ENCODE results near the gene GNLY. TPM values are rescaled to one million over a fixed set of nuclear protein-coding genes. Genes with fewer than 3 reads are reported as not detected.

Gene GNLY
- total and polyA plus RNA-seq, 2 of the 13 experiments (the other 11 are each of a cell fraction or from before 2014, with no cell fraction given): not detected

DNA sequence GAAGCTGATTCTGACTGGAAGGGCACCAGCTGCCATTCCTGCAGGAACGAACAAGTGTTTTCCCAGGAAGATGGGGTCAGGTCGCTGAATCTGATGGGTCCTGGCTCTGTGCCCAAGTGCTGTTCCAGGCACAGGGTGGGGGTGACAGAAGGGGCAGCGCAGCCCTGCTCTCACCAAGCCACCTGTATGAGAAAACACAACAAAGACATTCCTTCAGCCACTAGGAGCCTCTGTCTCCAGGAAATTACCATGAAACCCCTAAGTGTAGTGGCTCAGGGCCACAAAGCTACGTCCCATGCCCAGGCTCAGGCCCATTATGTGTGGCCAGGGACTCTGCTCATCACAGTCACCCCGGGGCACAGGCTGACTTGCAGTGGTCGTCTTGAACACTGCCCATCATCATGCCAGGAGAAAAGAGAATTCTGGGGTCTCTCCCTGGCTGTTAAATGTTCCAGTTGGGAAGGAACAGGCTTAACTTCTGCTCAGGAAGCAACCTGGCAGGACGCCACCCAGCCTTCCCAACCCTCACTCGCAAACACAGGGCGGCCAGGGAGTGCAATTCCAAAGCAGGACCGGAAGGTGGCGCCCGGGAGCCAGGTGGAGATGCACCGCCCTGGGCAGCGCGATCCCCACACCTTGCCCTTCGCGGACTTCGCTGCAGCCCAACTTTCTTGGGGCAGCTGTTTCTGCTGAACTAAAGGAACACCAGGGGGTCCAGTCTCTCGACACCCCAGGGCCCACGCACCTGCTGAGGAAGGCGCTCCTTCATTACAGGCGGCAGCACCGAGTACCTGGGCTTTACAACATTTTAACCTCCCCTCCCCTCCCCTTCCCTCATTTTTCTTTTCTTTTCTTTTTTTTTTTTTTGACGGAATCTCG is 15.1 kb upstream of the GNLY start (continued):
- TF ChIP-seq, protein P1, sequence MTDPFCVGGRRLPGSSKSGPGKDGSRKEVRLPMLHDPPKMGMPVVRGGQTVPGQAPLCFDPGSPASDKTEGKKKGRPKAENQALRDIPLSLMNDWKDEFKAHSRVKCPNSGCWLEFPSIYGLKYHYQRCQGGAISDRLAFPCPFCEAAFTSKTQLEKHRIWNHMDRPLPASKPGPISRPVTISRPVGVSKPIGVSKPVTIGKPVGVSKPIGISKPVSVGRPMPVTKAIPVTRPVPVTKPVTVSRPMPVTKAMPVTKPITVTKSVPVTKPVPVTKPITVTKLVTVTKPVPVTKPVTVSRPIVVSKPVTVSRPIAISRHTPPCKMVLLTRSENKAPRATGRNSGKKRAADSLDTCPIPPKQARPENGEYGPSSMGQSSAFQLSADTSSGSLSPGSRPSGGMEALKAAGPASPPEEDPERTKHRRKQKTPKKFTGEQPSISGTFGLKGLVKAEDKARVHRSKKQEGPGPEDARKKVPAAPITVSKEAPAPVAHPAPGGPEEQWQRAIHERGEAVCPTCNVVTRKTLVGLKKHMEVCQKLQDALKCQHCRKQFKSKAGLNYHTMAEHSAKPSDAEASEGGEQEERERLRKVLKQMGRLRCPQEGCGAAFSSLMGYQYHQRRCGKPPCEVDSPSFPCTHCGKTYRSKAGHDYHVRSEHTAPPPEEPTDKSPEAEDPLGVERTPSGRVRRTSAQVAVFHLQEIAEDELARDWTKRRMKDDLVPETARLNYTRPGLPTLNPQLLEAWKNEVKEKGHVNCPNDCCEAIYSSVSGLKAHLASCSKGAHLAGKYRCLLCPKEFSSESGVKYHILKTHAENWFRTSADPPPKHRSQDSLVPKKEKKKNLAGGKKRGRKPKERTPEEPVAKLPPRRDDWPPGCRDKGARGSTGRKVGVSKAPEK (CRISPR knock-in tag; IDR thresholded peaks at IDR 0.05; ENCODE audit: borderline replicate concordance): peak; percentile 86; the same call in 1 of the 2 replicates
- 0 out of 2 replicates have a peak, but pooled peaks have one; percentile 21 for TF ChIP-seq PITX1 (CRISPR knock-in tag; IDR thresholded peaks at IDR 0.05)
- no peak for TF ChIP-seq NONO (IDR thresholded peaks at IDR 0.05)
- no peak for TF ChIP-seq NONO (CRISPR knock-in tag; conservative IDR thresholded peaks at IDR 0.05)
- 0 out of 2 replicates have a peak, but pooled peaks have one; percentile 54 for TF ChIP-seq SMAD3 (CRISPR knock-in tag; IDR thresholded peaks at IDR 0.05)
- TF ChIP-seq, protein P2, sequence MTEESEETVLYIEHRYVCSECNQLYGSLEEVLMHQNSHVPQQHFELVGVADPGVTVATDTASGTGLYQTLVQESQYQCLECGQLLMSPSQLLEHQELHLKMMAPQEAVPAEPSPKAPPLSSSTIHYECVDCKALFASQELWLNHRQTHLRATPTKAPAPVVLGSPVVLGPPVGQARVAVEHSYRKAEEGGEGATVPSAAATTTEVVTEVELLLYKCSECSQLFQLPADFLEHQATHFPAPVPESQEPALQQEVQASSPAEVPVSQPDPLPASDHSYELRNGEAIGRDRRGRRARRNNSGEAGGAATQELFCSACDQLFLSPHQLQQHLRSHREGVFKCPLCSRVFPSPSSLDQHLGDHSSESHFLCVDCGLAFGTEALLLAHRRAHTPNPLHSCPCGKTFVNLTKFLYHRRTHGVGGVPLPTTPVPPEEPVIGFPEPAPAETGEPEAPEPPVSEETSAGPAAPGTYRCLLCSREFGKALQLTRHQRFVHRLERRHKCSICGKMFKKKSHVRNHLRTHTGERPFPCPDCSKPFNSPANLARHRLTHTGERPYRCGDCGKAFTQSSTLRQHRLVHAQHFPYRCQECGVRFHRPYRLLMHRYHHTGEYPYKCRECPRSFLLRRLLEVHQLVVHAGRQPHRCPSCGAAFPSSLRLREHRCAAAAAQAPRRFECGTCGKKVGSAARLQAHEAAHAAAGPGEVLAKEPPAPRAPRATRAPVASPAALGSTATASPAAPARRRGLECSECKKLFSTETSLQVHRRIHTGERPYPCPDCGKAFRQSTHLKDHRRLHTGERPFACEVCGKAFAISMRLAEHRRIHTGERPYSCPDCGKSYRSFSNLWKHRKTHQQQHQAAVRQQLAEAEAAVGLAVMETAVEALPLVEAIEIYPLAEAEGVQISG (CRISPR knock-in tag; IDR thresholded peaks at IDR 0.05): peak; percentile 52; the same call in 1 of the 2 replicates
- TF ChIP-seq ZMYM3 (CRISPR knock-in tag; IDR thresholded peaks at IDR 0.05): no peak
- TF ChIP-seq HNRNPL (IDR thresholded peaks at IDR 0.05; ENCODE audit: low read depth, low read length): 0 out of 2 replicates have a peak, but pooled peaks have one; percentile 52
- no peak for TF ChIP-seq ZNF468 (CRISPR knock-in tag; IDR thresholded peaks at IDR 0.05)
- 0 out of 2 replicates have a peak, but pooled peaks have one; percentile 17 for TF ChIP-seq ETV5 (CRISPR knock-in tag; IDR thresholded peaks at IDR 0.05; ENCODE audit: borderline replicate concordance)
- no peak for TF ChIP-seq YY1 (IDR thresholded peaks at IDR 0.05; ENCODE audit: insufficient read depth, insufficient replicate concordance, low read depth, low read length)
- TF ChIP-seq KDM5B (CRISPR knock-in tag; IDR thresholded peaks at IDR 0.05; ENCODE audit: borderline replicate concordance): 0 out of 2 replicates have a peak, but pooled peaks have one; percentile 27
- TF ChIP-seq, protein P3, sequence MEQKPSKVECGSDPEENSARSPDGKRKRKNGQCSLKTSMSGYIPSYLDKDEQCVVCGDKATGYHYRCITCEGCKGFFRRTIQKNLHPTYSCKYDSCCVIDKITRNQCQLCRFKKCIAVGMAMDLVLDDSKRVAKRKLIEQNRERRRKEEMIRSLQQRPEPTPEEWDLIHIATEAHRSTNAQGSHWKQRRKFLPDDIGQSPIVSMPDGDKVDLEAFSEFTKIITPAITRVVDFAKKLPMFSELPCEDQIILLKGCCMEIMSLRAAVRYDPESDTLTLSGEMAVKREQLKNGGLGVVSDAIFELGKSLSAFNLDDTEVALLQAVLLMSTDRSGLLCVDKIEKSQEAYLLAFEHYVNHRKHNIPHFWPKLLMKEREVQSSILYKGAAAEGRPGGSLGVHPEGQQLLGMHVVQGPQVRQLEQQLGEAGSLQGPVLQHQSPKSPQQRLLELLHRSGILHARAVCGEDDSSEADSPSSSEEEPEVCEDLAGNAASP (CRISPR knock-in tag; IDR thresholded peaks at IDR 0.05; ENCODE audit: borderline replicate concordance): peak; percentile 57; the same call in 1 of the 2 replicates
- TF ChIP-seq ZNF781 (CRISPR knock-in tag; IDR thresholded peaks at IDR 0.05; ENCODE audit: borderline replicate concordance, not compliant biosample characterization): peak; percentile 41
- 0 out of 2 replicates have a peak, but pooled peaks have one; percentile 86 for TF ChIP-seq PCBP1 (IDR thresholded peaks at IDR 0.05; ENCODE audit: borderline replicate concordance, low read depth, low read length)
- TF ChIP-seq PHB2 (IDR thresholded peaks at IDR 0.05; ENCODE audit: partially characterized antibody): no peak
- TF ChIP-seq NR2F6 (IDR thresholded peaks at IDR 0.05): no peak
- no peak; the same call in 1 of the 2 replicates for TF ChIP-seq NR2F6 (CRISPR knock-in tag; IDR thresholded peaks at IDR 0.05)
- TF ChIP-seq ZNF12 (CRISPR knock-in tag; IDR thresholded peaks at IDR 0.05): 0 out of 2 replicates have a peak, but pooled peaks have one; percentile 5
- TF ChIP-seq, protein P4, sequence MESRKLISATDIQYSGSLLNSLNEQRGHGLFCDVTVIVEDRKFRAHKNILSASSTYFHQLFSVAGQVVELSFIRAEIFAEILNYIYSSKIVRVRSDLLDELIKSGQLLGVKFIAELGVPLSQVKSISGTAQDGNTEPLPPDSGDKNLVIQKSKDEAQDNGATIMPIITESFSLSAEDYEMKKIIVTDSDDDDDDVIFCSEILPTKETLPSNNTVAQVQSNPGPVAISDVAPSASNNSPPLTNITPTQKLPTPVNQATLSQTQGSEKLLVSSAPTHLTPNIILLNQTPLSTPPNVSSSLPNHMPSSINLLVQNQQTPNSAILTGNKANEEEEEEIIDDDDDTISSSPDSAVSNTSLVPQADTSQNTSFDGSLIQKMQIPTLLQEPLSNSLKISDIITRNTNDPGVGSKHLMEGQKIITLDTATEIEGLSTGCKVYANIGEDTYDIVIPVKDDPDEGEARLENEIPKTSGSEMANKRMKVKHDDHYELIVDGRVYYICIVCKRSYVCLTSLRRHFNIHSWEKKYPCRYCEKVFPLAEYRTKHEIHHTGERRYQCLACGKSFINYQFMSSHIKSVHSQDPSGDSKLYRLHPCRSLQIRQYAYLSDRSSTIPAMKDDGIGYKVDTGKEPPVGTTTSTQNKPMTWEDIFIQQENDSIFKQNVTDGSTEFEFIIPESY (CRISPR knock-in tag; IDR thresholded peaks at IDR 0.05): peak; percentile 48; the same call in 1 of the 2 replicates
